ENCODE data around the gene MEF2B. TPM values are rescaled to one million over a fixed set of nuclear protein-coding genes. Genes with fewer than 3 reads are reported as not detected.
"Not testable (repeated sequence)": the region's sequence is repeated elsewhere in the genome, so short reads cannot be mapped to it uniquely, and the experiment has no call there.

The MEF2B gene
- polyA plus RNA-seq, 1 donor: 1.8 TPM

GRCh38 chr19:19155495-19156219, 14.4 kb downstream of the MEF2B start:
- DNase-seq: no peak

GRCh38 chr19:19154768-19155494, 15.1 kb downstream of the MEF2B start:
- DNase-seq: no peak

DNA sequence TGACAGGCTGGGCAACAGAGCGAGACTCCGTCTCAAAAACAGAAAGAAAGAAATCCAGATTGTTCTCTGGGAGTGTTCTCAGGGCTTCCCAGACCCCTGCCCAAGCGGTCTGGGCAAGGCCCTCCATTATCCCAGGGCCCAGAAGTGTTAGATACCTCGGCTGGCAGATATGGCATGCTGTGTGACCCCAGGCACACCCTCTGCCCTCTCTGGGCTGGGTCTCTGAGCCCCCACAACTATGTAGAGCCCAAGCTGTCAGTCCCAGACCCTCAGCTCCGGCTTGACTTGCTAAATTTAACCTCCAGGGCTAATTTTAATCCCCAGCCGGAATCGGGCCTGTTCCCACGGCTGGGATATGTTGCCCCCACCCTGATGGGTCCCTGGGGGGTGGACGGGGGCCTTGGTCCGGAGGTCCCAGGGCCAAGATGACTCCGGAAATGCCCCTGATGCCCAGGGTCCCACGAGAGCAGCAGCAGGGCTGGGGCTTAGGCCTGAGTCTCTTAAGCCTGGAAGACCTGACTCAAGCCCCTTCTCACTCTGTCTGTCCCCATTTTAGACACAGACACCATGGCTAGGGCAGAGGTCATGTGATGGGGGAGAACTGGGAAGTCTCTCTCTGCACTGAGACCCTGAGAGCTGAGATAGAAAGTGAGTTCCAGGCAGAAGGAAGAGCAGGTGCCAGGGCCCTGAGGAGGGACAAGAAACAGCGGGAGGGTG, 17.2 kb downstream of the MEF2B start:
- DNase-seq: no peak

GRCh38 chr19:19151418-19151817, 18.6 kb downstream of the MEF2B start:
- DNase-seq: no peak

DNA sequence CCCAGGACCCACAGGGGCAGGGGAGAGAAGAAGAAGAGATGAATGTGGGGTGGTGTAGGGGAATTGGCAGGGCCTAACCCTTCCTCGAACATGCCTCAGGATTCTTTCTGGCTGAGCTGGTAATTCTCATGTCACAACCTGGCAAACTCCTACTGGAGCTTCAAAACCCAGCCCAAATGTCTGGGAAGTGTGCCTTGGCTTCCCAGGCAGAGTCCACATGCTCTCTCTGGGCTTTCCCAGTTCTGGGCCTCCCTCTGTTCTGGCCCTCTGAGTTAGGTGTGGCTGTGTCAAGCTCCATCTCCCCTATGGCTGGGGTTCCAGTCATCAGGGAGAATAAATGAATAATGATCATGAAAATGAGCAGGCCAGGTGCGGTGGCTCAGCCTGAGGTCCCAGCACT, 20.6 kb downstream of the MEF2B start:
- DNase-seq: no peak

- not testable (repeated sequence) for DNase-seq
These were observed 21.6 kb downstream of the MEF2B start for GRCh38 chr19:19148504-19148903.

DNA sequence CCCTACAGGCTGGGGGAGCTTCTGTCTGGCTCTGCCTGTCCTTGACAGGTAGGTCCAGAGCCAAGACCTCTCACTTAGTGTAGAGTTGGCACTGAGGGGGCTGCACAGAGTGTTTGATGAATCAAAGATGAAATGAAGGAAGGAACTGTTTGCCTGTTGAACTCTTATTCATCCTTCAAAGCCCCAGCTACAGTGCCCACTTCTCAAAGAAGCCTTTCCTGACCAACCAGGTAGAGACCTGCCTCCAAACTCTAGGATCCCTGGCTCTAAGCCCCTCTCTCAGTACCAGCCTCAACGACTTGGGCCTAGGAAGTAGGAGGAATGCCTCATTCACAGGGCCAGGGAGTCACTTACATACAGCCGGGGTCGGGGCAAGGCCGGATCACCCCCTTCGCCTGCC, 22.7 kb downstream of the MEF2B start:
- DNase-seq: no peak

GRCh38 chr19:19146865-19147264, 23.2 kb downstream of the MEF2B start:
- DNase-seq: no peak

GRCh38 chr19:19145684-19146608, 24.1 kb downstream of the MEF2B start:
- DNase-seq: peak; percentile 56

- DNase-seq: no peak
These were observed 24.8 kb downstream of the MEF2B start for GRCh38 chr19:19145281-19145680.

DNA sequence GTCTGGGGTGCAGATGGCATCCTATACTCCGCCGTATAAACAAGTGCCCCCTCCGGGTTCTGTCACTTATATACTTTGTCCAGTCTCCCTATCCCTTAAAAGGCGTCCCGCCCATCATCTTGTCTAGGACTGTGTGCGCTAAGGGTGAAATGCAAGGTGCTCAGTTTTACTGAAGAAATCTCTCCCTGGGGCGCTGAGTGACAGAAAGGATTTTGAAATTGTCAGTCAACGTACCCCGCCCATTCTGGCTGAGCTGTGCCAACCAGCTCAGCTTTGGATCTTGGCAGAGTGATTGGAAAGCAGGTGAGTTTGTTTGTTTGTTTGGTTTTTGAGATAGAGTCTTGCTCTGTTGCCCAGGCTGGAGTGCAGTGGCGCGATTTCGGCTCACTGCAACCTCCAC, 27.7 kb downstream of the MEF2B start:
- no peak for DNase-seq

DNA sequence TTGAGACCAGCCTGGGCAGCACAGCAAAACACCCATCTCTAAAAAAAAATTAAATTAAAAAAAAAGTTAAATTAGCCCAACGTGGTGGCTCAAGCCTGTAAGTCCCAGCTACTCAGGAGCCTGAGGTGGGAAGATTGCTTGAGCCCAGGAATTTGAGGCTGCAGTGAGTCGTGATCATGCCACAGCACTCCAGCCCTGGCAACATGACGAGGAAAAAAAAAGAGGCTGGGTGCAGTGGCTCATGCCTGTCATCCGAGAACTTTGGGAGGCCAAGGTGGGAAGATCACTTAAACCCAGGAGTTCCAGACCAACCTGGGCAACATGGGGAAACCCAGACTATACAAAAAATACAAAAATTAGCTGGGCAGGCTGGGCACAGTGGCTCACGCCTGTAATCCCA, 29.6 kb downstream of the MEF2B start:
- DNase-seq: no peak

DNA sequence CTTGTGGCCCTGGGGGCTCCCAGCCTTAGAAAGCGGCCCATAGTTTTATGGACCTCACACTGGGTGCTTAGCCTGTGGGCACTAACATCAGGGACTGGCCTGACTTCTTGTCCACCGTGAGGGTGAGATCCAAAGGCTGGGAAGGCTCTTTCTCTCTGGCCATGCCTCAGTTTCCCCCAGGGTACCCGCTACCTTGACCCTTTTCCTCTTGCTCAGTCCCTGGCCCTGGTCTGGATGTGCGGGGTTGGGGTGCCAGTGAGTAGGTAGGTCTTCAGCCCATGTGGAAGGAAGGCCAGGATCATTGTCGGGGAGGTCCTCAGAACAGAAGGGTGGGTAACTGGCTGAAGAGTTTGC, 30.2 kb downstream of the MEF2B start:
- no peak for DNase-seq

DNA sequence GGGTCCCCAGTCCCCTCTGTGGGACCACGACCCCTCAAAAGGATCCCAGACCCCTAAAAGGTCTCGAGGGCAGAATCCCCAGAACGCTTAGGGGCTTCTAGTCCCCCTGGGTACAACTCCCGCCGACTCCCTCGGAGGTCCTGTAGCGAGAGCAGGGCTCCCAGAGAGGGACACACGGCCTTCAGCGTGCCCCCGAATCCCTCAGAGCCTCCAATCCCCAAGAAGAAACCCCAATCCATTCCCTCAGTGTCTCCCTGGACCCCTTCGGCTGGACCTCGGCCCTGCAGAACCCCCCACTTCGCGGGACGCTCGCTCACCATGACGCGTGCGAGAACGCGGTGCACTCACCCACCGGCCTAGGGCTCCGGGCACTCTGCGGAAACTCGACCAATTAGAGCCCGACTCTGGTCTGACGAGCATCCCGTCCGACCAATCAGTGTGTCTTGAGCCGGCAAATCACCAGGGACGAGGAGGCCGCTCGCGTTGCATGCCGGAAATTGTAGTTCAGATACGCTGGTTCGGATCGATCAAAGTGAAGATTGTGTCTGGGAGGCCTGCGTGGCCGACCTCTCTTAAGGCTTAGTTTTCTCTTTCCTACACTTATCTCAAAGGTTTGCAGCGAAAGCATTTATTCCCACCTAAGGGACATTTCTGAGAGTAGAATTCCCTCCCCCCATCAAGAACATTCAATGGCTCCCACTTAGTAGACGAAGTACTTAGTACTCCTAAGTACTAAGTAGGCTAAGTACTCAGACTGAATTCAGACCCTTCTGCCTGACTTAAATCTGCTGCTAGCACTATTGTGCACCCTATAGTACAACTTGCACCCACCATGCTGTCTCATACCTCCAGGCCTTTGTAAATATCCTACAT, 31.7 kb downstream of the MEF2B start, which contains the start of gene TMEM161A:
Gene TMEM161A, minus strand, starts transcription at position 370 of the 873 bp plus-strand sequence. Its CDS starts 50 bp downstream, at position 320.
- DNase-seq: peak; percentile 98

- DNase-seq: no peak
These were observed 32.4 kb downstream of the MEF2B start for GRCh38 chr19:19137556-19138108.

DNA sequence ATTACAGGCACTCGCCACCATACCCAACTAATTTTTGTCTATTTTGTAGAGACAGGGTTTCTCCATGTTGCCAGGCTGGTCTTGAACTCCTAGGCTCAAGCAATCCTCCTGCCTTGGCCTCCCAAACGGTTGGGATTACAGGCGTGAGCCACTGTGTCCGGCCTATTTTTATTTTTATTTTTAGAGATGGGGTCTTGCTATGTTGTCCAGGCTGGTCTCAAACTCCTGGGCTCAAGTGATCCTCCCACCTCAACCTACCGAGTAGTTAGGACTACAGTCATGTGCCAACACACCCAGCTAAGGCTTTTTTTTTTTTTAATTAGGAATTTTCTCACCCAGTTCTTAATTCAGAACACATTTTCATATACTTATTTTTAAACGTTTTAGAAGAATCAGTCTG, 34.4 kb downstream of the MEF2B start:
- DNase-seq: not testable (repeated sequence)

GRCh38 chr19:19134687-19135158, 35.3 kb downstream of the MEF2B start:
- peak; percentile 64 for DNase-seq

- no peak for DNase-seq
These were observed 36.1 kb downstream of the MEF2B start for GRCh38 chr19:19133985-19134384.

- no peak for DNase-seq
These were observed 37.2 kb downstream of the MEF2B start for GRCh38 chr19:19132912-19133311.

GRCh38 chr19:19131989-19132388, 38.1 kb downstream of the MEF2B start:
- DNase-seq: no peak
